AG04450 (cell line): Measurements from ENCODE around the gene AAR2. TPM values are rescaled to one million over a fixed set of nuclear protein-coding genes. Genes with fewer than 3 reads are reported as not detected.

ENCODE experiments used
- CTCF ChIA-PET: fragments of 300-600, 350-600 bp; formaldehyde crosslinking; extraction: SDS; loops from one replicate; lab custom pipeline; 2022; ENCODE audit warnings: antibody characterized with exemption, inconsistent platforms; lab: Charles Lee
- POLR2A ChIA-PET: fragments of 350-600 bp; formaldehyde crosslinking; extraction: SDS; loops from one replicate; lab custom pipeline; 2021; ENCODE audit warnings: antibody characterized with exemption, inconsistent platforms; lab: Yijun Ruan, JAX
- DNase-seq: peaks from one replicate; pipeline ENCODE4 v3.0.0-alpha.2; 2011; ENCODE audit warnings: low read depth, low spot score
- H3K27ac ChIP-seq: one replicate; pipeline ENCODE4 v1.5.1; 2012; ENCODE audit warnings: low read depth, low read length, control low read depth
- H3K27me3 ChIP-seq: one replicate; pipeline ENCODE4 v1.6.0; 2012; ENCODE audit warnings: low read length; ENCODE audit not compliant: control insufficient read depth, insufficient read depth
- H3K4me3 ChIP-seq: 2 replicates; pipeline ENCODE4 v1.5.1; 2011; ENCODE audit warnings: mild to moderate bottlenecking, low read depth, low read length, control low read depth
- H3K9me3 ChIP-seq: 2 replicates; pipeline ENCODE4 v1.5.1; 2012; ENCODE audit warnings: low read length; ENCODE audit not compliant: control insufficient read depth, insufficient read depth
- CTCF ChIP-seq: IDR thresholded peaks from 2 replicates; pipeline ENCODE4 v1.5.1; 2011; ENCODE audit warnings: low read depth, low read length, control low read depth, inconsistent platforms
- polyA plus RNA-seq: library from polyadenylated mRNA; depleted of rRNA; stranded (reverse); fragments of >200 nt; gene quantifications from 2 replicates; pipeline ENCODE4 v1.2.3, GENCODE V29; 2011

AAR2 gene
- polyA plus RNA-seq, 1 experiment = 25.3 TPM

DNA sequence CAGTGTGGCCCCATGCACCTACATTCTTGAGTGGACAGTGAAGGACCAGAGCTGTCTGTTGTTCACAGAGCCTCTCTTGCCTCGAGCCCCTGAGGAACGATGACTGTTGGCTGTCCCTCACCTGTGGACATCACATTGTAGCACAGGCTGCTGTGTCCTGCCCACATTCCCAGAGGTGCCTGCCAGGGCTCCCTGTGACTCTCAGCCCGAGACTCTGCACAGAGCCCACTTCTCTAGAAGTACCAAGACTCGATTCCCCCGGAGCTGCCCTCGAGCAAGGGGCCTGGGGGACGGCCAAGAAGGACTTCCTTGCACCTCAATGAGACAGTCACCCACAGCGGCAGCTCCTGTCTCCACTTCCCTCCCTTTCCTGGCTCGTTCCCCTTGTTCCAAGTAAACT, 41.3 kb downstream of the AAR2 start:
- ChIA-PET POLR2A (no interaction called here), CTCF (no interaction called here)
- Histone ChIP-seq H3K4me3 (no peak overlapping the region), H3K27me3 (peaks cover 26% of the 10 kb centered on the region), H3K27ac (no peak overlapping the region), H3K9me3 (no peaks in the 10 kb centered on the region)
- no peak for DNase-seq
- no peak for TF ChIP-seq CTCF

DNA sequence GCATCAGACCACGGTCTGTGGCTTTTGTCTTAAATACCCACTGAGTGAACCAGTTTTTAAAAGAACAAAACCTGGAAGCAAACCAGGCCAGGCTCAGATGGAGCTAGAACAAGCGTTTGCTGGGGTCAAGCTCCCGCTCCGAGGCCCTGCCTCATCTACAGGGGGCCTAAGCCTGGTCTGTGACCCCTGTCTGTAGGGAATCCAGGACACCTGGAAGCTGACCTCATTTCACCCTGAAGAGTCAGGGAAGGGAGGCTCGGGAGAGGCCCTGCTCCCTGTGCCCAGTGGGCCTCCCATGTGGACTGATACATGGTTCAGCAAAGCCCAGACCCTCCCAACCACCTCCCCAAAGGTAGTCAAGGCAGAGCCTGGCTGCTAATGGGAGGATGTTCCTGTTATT, 43.1 kb downstream of the AAR2 start:
- CTCF ChIA-PET = no interaction called here
- peaks cover 21% of the 10 kb centered on the region for H3K27me3 ChIP-seq

DNA sequence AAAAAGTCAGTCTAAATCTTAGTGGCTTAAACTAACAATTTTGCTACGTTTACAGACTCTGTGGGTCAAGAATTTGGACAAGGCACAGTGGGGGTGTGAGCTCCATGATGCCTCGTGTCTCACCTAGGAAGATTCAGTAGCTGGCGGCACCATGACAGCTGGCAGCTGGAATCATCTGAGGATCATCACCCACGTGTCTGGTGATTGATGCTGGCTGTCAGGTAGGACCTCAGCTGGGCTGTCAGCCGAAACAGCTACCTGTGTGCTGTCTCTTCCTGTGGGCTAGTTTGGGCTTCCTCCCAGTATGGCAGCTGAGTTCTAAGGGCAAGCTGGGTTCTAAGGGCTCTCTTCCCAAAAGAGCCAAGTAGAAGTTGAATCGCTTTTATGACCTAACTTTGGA, 43.5 kb downstream of the AAR2 start:
- ChIA-PET CTCF (no interaction called here), POLR2A (no interaction called here)
- no peak overlapping the region for H3K27ac ChIP-seq
- no peak for DNase-seq
- peaks cover 21% of the 10 kb centered on the region for H3K27me3 ChIP-seq
- H3K4me3 ChIP-seq = no peak overlapping the region
- no peak for TF ChIP-seq CTCF
- no peaks in the 10 kb centered on the region for H3K9me3 ChIP-seq

More for the DNA sequence above, 43.1 kb downstream of the AAR2 start:
- POLR2A ChIA-PET = no interaction called here
- no peaks in the 10 kb centered on the region for H3K9me3 ChIP-seq
- DNase-seq = no peak
- H3K4me3 ChIP-seq = no peak overlapping the region
- no peak overlapping the region for H3K27ac ChIP-seq
- TF ChIP-seq CTCF = no peak

GRCh38 chr20:36281785-36282380, 45.6 kb downstream of the AAR2 start:
- H3K9me3 ChIP-seq = no peaks in the 10 kb centered on the region
- H3K27me3 ChIP-seq = peaks cover 19% of the 10 kb centered on the region
- TF ChIP-seq CTCF = no peak
- no peak overlapping the region for H3K4me3 ChIP-seq
- ChIA-PET CTCF (no interaction called here), POLR2A (no interaction called here)
- no peak for DNase-seq
- no peak overlapping the region for H3K27ac ChIP-seq

- H3K27ac ChIP-seq = no peak overlapping the region
- ChIA-PET POLR2A (no interaction called here), CTCF (no interaction called here)
- peaks cover 17% of the 10 kb centered on the region for H3K27me3 ChIP-seq
- no peak for DNase-seq
- no peaks in the 10 kb centered on the region for H3K9me3 ChIP-seq
- TF ChIP-seq CTCF = no peak
- H3K4me3 ChIP-seq = no peak overlapping the region
Measured at GRCh38 chr20:36284751-36285150, 48.5 kb downstream of the AAR2 start.
